IPS-20b (cell line): ENCODE results near the gene SLC35F2.

Experiments
- H3K27ac ChIP-seq: one replicate; pipeline ENCODE4 v1.5.1; 2013; ENCODE audit warnings: low read length
- H3K27me3 ChIP-seq: 2 replicates; pipeline ENCODE4 v1.6.1; 2013; ENCODE audit warnings: mild to moderate bottlenecking, low read length, inconsistent platforms; ENCODE audit not compliant: insufficient read depth
- H3K36me3 ChIP-seq: 2 replicates; pipeline ENCODE4 v1.6.1; 2013; ENCODE audit warnings: low read depth, mild to moderate bottlenecking, inconsistent platforms, low read length, moderate library complexity; ENCODE audit not compliant: insufficient read depth
- H3K4me1 ChIP-seq: 2 replicates; pipeline ENCODE4 v1.6.1; 2013; ENCODE audit warnings: mild to moderate bottlenecking, control low read depth, inconsistent platforms, low read length, moderate library complexity; ENCODE audit not compliant: insufficient read depth
- H3K4me3 ChIP-seq: 2 replicates; pipeline ENCODE4 v1.5.1; 2013; ENCODE audit warnings: mild to moderate bottlenecking, low read length, inconsistent platforms
- H3K9ac ChIP-seq: 2 replicates; pipeline ENCODE4 v1.6.1; 2013; ENCODE audit warnings: low read depth, mild to moderate bottlenecking, inconsistent platforms, low read length, moderate library complexity
- H3K9me3 ChIP-seq: 2 replicates; pipeline ENCODE4 v1.6.1; 2013; ENCODE audit warnings: mild to moderate bottlenecking, low read depth, low read length, inconsistent platforms; ENCODE audit not compliant: insufficient read depth

Gene SLC35F2

GRCh38 chr11:107810875-107811274 lies 47.7 kb downstream of the SLC35F2 start:
- H3K27me3 ChIP-seq = no peaks in the 10 kb centered on the region
- H3K9me3 ChIP-seq = no peaks in the 10 kb centered on the region
- H3K27ac ChIP-seq = no peak overlapping the region
- no peaks in the 10 kb centered on the region for H3K4me1 ChIP-seq
- peaks cover 25% of the 10 kb centered on the region; the same call in 1 of the 2 replicates for H3K36me3 ChIP-seq
- no peak overlapping the region for H3K9ac ChIP-seq
- no peak overlapping the region for H3K4me3 ChIP-seq

GRCh38 chr11:107808521-107808920 lies 50.1 kb downstream of the SLC35F2 start:
- Histone ChIP-seq H3K9ac (no peak overlapping the region; the same call in 1 of the 2 replicates), H3K27me3 (no peaks in the 10 kb centered on the region), H3K36me3 (peaks cover 29% of the 10 kb centered on the region; the same call in 1 of the 2 replicates)

GRCh38 chr11:107804971-107805370 lies 53.6 kb downstream of the SLC35F2 start:
- Histone ChIP-seq H3K36me3 (peaks cover 22% of the 10 kb centered on the region; the same call in 1 of the 2 replicates), H3K27ac (no peak overlapping the region), H3K27me3 (no peaks in the 10 kb centered on the region), H3K4me3 (no peak overlapping the region), H3K9me3 (no peaks in the 10 kb centered on the region), H3K9ac (no peak overlapping the region), H3K4me1 (no peaks in the 10 kb centered on the region)

More at GRCh38 chr11:107808521-107808920, 50.1 kb downstream of the SLC35F2 start:
- H3K27ac ChIP-seq = no peak overlapping the region
- no peaks in the 10 kb centered on the region for H3K4me1 ChIP-seq
- no peak overlapping the region for H3K4me3 ChIP-seq
- no peaks in the 10 kb centered on the region for H3K9me3 ChIP-seq

GRCh38 chr11:107804211-107804610 lies 54.4 kb downstream of the SLC35F2 start:
- no peak overlapping the region for H3K27ac ChIP-seq
- peaks cover 19% of the 10 kb centered on the region; the same call in 1 of the 2 replicates for H3K36me3 ChIP-seq
- H3K4me1 ChIP-seq = no peaks in the 10 kb centered on the region
- H3K4me3 ChIP-seq = no peak overlapping the region
- H3K27me3 ChIP-seq = no peaks in the 10 kb centered on the region
- no peaks in the 10 kb centered on the region for H3K9me3 ChIP-seq
- H3K9ac ChIP-seq = no peak overlapping the region

GRCh38 chr11:107801641-107802040 lies 56.9 kb downstream of the SLC35F2 start:
- H3K36me3 ChIP-seq = peaks cover 18% of the 10 kb centered on the region; the same call in 1 of the 2 replicates
- H3K9me3 ChIP-seq = no peaks in the 10 kb centered on the region
- no peak overlapping the region for H3K27ac ChIP-seq
- H3K27me3 ChIP-seq = no peaks in the 10 kb centered on the region
- H3K4me1 ChIP-seq = no peaks in the 10 kb centered on the region
- H3K9ac ChIP-seq = no peak overlapping the region
- H3K4me3 ChIP-seq = no peak overlapping the region

GRCh38 chr11:107799218-107799859 lies 59.2 kb downstream of the SLC35F2 start:
- Histone ChIP-seq H3K4me3 (no peak overlapping the region), H3K9me3 (peaks cover 3% of the 10 kb centered on the region; the same call in 1 of the 2 replicates), H3K27me3 (no peaks in the 10 kb centered on the region), H3K36me3 (0 out of 2 replicates have a peak, but pooled peaks cover 6% of the 10 kb centered on the region), H3K27ac (no peak overlapping the region), H3K9ac (no peak overlapping the region), H3K4me1 (no peaks in the 10 kb centered on the region)

GRCh38 chr11:107792049-107792443 lies 66.5 kb downstream of the SLC35F2 start:
- H3K27ac ChIP-seq = no peak overlapping the region
- H3K36me3 ChIP-seq = no peaks in the 10 kb centered on the region
- H3K9me3 ChIP-seq = peaks cover 3% of the 10 kb centered on the region; the same call in 1 of the 2 replicates
- no peaks in the 10 kb centered on the region for H3K4me1 ChIP-seq
- no peaks in the 10 kb centered on the region for H3K27me3 ChIP-seq
- H3K4me3 ChIP-seq = no peak overlapping the region
- H3K9ac ChIP-seq = no peak overlapping the region; the same call in 1 of the 2 replicates

- Histone ChIP-seq H3K36me3 (no peaks in the 10 kb centered on the region), H3K27ac (no peak overlapping the region)
These were observed 67.1 kb downstream of the SLC35F2 start for GRCh38 chr11:107791343-107792048.

GRCh38 chr11:107789767-107790166 lies 68.8 kb downstream of the SLC35F2 start:
- no peak overlapping the region for H3K27ac ChIP-seq

More at GRCh38 chr11:107791343-107792048, 67.1 kb downstream of the SLC35F2 start:
- peaks cover 3% of the 10 kb centered on the region; the same call in 1 of the 2 replicates for H3K9me3 ChIP-seq
- no peaks in the 10 kb centered on the region for H3K4me1 ChIP-seq
- H3K27me3 ChIP-seq = no peaks in the 10 kb centered on the region
- no peak overlapping the region; the same call in 1 of the 2 replicates for H3K9ac ChIP-seq
- H3K4me3 ChIP-seq = no peak overlapping the region

GRCh38 chr11:107787733-107788132 lies 70.9 kb downstream of the SLC35F2 start:
- no peaks in the 10 kb centered on the region for H3K4me1 ChIP-seq
- no peaks in the 10 kb centered on the region for H3K9me3 ChIP-seq
- H3K9ac ChIP-seq = no peak overlapping the region
- H3K27me3 ChIP-seq = no peaks in the 10 kb centered on the region
- no peak overlapping the region for H3K4me3 ChIP-seq
- H3K36me3 ChIP-seq = no peaks in the 10 kb centered on the region
- H3K27ac ChIP-seq = no peak overlapping the region

More at GRCh38 chr11:107789767-107790166, 68.8 kb downstream of the SLC35F2 start:
- Histone ChIP-seq H3K4me1 (no peaks in the 10 kb centered on the region), H3K36me3 (no peaks in the 10 kb centered on the region), H3K4me3 (no peak overlapping the region), H3K27me3 (no peaks in the 10 kb centered on the region), H3K9me3 (peaks cover under 1% of the 10 kb centered on the region; the same call in 1 of the 2 replicates), H3K9ac (no peak overlapping the region)

GRCh38 chr11:107785401-107785800 lies 73.2 kb downstream of the SLC35F2 start:
- H3K4me3 ChIP-seq = no peak overlapping the region
- no peak overlapping the region for H3K9ac ChIP-seq
- no peaks in the 10 kb centered on the region for H3K4me1 ChIP-seq
- H3K27ac ChIP-seq = no peak overlapping the region
- no peaks in the 10 kb centered on the region for H3K27me3 ChIP-seq
- no peaks in the 10 kb centered on the region for H3K36me3 ChIP-seq
- H3K9me3 ChIP-seq = no peaks in the 10 kb centered on the region

GRCh38 chr11:107783121-107783520 lies 75.5 kb downstream of the SLC35F2 start:
- H3K9ac ChIP-seq = no peak overlapping the region
- H3K27ac ChIP-seq = no peak overlapping the region
- no peaks in the 10 kb centered on the region for H3K4me1 ChIP-seq
- H3K27me3 ChIP-seq = no peaks in the 10 kb centered on the region
- H3K9me3 ChIP-seq = no peaks in the 10 kb centered on the region
- H3K4me3 ChIP-seq = no peak overlapping the region
- H3K36me3 ChIP-seq = no peaks in the 10 kb centered on the region
